Measurements from ENCODE around the gene UGDH.

GRCh38 chr4:39562792-39563191 lies 35.6 kb upstream of the UGDH start:
- TF ChIP-seq POLR2A (IDR thresholded peaks at IDR 0.05; ENCODE audit: low read length) = no peak
- TF ChIP-seq CEBPB (IDR thresholded peaks at IDR 0.05) = no peak
- TF ChIP-seq CTCF (IDR thresholded peaks at IDR 0.05) = no peak
- no peak for TF ChIP-seq KDM1A (IDR thresholded peaks at IDR 0.05; ENCODE audit: low read depth)
- TF ChIP-seq MYC (IDR thresholded peaks at IDR 0.05; ENCODE audit: borderline replicate concordance, low read length) = no peak
- no peak for TF ChIP-seq MAX (IDR thresholded peaks at IDR 0.05)
- TF ChIP-seq RFX5 (IDR thresholded peaks at IDR 0.05) = no peak
- TF ChIP-seq POLR2AphosphoS2 (conservative IDR thresholded peaks at IDR 0.05; ENCODE audit: low read length) = no peak
- no peak for TF ChIP-seq RNF2 (IDR thresholded peaks at IDR 0.05; ENCODE audit: borderline replicate concordance, low read depth)
